ENCODE measurements around the gene CALU.

The CALU gene

DNA sequence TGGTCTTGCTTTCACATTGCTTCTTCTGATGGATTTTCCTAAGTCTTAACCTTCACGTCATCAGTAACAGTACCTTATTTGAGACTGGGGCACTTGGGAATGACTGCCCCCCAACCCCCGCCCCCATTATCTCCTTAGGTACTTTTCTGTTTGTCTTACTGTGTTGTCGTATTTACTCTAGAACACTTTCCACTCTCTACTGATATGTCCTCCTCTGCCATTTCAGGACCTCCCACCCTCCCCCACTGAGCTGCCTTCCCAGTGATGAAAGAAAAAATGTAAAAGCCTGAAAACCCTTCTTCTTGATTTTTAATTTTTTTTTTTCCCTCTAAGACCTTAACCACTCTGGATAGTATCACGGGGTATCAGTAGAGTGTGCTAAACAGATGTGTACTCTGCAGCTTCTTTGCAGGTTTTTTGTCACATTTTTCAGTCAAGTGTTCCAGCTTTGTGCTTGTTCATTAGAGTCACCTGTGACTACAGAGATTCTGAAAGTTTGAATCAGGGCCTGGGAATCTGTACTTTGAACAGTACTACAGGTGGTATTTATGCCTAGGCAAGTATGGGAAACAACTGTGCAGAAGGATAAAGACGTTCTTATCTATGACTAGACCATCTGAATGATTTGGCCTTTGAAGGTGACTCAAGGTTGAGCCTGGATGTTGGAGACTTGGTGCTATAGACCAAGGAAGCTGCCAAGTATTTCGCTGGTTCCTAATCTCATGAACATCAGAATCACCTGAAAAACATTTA, 8.3 kb downstream of the CALU start:
- no peak for DNase-seq (ENCODE audit: low read depth)

DNA sequence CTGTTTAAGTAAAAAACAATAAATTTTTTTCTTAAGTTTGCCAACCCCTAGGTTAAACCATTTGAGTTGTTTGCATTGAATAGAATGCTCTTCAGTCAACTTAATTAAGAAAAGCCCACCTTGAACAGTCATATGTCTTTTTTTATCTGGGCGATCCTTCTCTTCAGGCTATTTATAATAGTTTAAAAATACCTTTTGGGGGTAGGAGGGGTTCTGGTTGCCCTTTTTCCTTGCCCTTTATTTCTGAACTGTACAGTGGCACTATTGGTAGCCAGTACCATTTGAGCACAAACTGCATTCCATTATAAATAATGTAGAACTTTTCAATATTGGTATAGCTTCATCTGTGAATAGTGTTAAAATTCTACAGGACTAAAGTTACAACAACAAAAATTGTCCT, 13.1 kb downstream of the CALU start:
- DNase-seq (ENCODE audit: low read depth): no peak

DNA sequence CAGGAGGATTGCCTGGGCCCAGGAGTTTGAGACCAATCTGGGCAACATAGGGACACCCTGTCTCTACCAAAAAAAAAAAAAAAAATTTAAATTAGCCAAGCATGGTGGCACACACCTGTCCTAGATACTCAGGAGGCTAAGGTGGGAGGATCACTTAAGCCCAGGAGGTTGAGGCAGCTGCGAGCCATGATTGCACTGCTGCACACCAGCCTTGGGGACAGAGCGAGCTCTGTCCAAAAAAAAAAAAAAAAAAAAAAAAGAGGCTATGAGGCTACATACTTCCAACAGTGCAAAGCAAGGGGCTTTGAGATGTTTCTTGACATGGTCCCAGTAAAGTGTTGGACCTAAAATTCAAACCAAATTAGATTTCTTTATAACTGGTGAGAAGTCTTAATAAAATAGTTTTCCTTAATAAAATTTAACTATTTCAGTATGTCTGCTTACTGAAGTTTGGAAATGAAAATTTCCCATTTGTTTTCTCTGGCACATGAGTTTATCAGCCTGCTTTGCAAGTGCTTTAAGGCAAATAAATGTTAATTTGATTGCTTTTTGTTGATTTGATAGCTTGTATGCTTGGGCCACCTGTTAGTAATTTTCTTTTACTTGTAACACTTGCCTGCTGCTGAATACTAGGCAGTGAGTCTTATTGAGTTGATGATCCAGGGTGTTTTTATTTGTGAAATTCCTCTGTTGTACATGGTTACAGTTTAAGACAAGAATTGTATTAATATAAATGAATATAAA, 16.1 kb downstream of the CALU start:
- DNase-seq (ENCODE audit: low read depth): no peak

DNA sequence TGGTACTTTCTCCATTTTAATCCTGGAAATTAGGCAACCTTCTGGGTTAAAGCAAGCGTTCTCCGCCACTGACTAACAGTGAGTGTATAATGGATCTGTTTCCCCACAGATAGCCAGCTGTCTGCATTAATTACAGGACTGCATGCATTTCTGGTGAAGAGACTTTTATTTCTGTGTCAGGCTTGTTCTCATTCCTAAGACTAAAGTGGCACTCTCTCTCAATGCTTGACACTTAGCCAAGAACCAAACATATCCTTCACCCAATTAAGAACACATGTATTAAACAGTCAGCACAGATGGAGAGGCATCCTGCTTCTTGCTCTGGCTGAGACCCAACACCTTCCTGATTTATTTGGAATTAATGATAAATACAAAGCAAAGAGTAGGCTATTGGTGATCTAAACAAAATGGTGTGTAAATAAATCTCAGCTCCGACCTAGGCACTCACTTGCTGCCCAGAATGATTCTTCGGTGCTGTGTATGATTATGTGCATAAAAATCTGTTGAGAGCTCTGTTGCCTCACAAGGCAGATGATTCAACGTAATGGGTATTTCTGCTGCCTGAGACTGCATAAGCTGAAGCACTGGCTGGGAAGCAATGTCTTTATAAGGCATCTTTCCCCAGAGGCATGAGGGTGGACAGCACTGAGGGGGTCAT, 16.8 kb downstream of the CALU start:
- no peak for DNase-seq (ENCODE audit: low read depth)

DNA sequence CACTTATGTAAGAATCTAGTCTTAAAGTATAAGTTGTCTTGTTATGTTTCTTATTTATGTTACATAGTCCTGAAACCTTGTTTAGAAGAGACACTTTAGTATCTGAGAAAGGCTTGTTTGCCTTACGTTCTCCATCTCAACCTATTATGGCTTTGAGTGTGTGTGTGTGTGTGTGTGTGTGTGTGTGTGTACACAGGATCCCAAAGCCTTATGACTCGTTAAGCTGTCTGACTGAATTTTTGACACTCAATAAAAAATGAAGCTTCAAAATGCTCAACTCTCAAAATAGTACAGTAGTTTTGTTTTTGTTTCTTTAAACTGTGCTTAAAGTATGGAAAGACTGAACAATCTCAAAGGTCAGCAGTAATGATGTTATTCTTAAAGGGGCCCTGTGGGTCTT, 18.0 kb downstream of the CALU start:
- DNase-seq (ENCODE audit: low read depth): no peak

DNA sequence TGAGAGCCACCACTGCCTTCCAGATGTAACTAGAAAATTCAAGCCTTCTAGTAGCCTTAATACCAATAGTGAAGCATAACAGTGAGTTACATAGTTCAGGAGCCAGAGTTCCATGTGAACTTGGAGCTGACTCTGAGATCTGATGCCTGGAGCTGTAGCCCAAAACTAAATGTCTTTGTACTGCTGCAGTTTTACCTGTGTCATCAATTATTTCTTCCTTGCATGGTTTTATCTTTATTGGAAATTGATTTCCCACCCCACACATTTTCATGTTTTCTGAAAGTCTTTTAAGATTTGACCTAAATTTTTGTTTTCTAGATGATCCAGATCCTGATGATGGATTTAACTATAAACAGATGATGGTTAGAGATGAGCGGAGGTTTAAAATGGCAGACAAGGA, 19.4 kb downstream of the CALU start:
- no peak for DNase-seq (ENCODE audit: low read depth)

DNA sequence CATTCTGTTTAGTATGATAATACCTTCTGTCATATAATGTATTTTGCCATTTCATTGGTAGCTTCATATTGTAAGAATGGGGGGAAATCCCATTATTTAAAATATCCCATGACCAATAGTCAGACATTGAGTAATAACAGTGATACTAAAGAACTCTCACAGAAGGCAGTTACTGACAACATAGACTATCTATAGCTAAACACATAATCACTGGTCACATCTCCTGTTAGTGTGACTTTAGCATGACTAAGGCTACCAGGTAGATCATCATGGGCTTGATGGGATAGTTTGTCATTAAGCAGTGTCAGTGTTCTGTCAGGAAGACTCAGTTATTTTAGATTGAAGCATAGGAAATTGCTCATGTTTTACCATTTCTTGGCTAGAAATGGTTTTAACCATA, 20.1 kb downstream of the CALU start:
- no peak for DNase-seq (ENCODE audit: low read depth)

DNA sequence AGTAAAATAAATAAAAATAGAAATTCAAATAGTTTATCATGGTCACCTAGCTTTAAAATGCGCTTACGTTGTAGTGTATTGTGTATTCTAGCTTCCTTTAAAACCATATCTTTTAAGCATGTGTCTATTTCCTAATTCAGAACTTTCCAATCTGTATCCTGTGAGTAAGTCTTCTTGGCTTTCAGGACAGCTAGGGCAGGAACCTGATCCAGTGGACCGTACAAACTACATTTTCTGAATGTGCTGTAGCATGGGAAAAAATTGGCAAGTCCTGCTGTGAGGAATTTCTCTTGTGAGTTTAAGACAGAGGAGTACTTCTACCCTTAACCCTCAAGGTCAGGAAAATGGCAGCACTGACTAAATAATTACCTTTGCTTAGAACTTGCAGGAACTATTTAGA, 24.4 kb downstream of the CALU start:
- no peak for DNase-seq (ENCODE audit: low read depth)

DNA sequence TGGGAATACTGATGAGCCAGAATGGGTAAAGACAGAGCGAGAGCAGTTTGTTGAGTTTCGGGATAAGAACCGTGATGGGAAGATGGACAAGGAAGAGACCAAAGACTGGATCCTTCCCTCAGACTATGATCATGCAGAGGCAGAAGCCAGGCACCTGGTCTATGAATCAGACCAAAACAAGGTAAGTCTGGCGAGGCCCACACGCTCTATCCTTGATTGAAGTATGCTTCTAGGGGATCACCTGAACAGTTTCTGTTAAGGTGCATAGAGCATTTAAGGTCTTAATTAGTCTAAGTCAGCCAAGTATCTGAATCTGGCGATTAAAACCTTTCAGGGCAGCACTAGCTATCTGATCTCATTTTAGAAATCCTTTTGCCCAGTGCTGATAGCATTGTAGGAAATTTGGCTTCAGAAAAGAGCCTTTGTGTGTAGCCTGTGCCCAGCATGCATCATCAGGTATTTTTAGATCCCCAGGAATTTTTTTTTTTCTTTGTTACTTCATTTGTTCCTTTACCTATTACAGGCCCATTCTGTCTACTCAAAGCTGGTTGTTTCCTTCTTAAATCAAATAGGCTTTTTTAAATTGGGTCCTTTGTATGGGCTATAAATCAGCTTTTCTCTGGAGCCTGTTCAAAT, 28.4 kb downstream of the CALU start:
- DNase-seq (ENCODE audit: low read depth): no peak

DNA sequence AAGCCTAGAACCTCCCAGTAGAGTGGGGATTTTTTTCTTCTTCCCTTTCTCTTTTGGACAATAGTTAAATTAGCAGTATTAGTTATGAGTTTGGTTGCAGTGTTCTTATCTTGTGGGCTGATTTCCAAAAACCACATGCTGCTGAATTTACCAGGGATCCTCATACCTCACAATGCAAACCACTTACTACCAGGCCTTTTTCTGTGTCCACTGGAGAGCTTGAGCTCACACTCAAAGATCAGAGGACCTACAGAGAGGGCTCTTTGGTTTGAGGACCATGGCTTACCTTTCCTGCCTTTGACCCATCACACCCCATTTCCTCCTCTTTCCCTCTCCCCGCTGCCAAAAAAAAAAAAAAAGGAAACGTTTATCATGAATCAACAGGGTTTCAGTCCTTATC, 31.1 kb downstream of the CALU start:
- no peak for DNase-seq (ENCODE audit: low read depth)

DNA sequence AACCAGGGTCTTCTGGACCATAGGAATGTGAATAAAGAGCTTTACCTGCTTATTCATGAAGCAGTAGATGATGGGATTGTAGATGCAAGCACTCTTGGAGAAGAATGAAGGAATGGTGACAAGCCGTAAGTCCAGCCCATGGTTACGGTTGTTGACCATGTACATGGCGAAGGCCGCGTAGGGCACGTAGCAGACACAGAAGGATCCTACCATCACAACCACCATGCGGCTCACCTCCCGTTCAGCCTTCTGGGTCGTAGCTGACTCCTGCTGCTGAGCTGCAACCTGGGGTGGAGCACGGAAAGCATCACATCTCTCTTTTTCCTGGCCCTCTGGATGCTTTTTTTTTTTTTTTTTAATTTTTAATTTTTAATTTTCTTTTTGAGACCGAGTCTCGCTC, 34.4 kb downstream of the CALU start:
- DNase-seq (ENCODE audit: low read depth): no peak

DNA sequence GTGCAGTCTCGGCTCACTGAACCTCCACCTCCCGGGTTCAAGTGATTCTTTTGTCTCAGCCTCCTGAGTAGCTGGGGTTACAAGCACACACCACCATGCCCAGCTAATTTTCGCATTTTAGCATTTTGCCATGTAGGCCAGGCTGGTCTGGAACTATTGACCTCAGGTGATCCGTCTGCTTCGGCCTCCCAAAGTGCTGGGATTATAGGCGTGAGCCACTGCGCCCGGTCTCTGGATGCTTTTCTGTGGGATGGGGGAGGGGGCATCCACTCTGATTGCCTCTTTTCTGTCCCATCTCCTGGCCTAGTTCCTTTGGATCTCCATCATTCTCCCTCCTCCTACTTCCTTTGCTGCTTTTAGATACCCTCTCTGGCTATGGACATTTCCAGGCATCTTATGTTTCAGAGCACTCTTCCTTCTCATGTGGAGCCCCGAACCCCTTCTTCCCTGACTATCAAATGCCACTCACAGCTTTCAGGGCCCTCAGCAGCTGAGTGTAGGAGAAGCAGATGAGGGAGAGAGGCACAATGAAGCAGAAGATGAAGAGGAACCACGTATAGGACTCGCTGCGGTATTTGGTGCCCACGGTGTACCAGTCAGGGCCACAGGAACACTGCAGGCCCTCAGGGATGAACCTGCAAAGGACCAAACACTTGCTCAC, 35.0 kb downstream of the CALU start:
- DNase-seq (ENCODE audit: low read depth): no peak

DNA sequence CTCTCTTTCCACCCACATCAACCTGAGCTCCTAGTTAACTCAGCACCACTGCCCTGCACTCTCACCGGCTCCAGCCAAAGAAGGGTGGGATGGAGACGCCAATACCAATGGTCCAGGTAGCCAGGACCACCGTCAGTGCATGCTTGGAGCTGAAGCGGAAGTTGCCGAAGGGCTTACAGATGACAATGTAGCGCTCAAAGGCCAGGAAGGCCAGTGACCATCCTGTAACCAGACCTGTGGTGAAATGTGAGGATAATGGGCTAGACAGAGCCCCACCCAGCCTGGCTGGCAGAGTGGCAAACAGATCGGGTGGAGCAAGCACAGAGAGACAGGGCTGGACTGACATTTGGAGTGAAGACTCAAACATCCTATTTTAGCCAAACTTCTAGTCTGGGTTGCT, 35.8 kb downstream of the CALU start:
- no peak for DNase-seq (ENCODE audit: low read depth)

DNA sequence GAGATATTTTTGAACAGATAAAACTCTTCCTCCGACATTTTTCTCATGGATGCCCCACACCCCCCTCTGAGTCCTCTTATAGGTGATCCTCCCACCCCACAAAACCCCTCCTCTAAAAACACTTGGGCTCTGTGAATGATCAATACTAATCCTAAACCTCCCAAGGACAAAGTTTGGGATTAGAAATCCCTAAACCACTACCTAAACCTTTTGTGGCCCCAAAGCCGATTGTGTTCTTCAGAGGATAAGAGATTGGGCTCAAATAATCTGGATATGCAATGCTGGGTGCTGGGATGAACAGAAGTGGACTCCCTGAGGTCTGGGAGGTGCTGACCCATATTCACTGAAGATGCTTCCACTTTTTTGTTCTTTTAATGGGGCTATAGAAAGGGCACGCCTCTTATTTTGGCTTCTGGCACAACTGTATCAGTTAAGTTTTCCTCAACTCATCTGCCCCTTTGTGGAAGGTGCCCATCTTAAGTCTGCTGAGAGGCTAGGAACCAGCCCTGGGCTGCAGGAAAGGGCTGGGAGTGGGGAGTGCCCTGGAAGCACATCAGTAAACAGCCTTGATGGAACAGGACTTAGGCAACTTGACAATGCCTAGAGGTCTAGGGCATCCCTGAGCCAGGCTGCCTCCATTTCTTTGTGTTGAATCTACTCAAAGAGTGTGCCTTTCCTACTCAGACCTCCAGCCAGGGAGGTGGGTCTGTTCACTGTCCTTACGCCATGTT, 36.8 kb downstream of the CALU start, which contains the start of gene OPN1SW:
Gene OPN1SW (minus strand): TSS at position 51 of the 731 bp plus-strand sequence. CDS start 13 bp downstream, at position 38.
- DNase-seq (ENCODE audit: low read depth): no peak

DNA sequence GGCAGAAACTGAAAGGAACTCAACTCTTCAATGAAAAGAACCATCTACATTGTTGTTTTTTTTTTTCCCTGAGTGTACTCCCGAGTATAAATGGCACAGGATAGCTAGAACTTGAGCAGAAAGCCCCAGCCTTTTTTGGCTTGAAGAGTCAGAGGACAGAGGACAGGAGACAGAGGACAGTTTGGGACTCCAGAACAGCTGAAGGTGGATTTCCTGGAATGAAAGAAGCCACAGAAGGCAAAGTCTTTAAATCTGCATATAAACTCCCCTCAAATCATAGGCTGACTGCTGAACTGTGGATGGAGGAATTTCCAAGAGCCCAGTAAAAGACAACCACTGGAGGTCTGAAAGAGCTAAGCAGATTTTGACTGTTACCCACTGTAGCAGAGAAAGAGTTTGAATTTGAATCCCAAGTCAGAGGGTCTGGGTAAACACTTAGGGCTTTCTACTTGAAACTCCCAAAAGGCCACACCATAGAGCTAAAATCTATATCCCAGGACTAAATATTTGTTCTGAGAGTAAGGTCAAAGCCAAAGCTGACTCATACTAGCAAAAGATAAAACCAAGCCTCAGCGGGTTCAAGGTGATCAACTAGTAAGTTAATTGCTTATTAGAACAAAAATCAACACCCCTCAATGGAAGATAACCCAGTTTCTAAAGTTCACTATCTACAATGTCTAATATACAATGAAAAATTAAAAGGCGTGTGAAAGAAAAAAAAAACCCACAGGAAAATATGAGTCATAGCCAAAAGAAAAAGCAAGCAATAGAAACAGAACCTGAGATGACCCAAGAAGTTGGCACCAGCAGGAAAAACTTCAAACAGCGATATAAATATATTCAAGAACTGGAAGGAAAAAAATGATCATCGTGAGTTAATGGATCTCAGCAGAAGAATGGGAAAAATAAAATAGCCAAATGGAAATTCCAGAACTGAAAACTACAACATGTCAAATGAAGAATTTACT, 38.3 kb downstream of the CALU start:
- no peak for DNase-seq (ENCODE audit: low read depth)

DNA sequence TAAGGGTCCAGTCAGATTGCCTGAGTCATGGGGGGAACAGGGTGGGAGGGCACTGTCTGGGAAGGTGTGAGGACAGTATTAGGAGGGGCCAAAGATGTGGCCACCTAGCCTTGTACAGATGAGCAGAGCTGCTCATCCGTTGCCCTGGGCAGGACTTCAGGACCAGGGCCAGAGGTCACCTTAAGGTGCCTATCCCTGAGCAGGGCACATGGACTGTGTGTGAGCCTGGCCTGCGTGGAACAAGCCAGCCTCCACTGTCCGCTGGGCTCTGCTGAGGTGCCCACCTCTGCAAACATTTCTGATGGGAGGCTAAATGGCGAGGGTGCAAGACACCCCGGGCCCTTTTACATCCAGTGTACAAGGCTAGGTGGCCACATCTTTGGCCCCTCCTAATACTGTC, 39.8 kb downstream of the CALU start:
- DNase-seq (ENCODE audit: low read depth): no peak

DNA sequence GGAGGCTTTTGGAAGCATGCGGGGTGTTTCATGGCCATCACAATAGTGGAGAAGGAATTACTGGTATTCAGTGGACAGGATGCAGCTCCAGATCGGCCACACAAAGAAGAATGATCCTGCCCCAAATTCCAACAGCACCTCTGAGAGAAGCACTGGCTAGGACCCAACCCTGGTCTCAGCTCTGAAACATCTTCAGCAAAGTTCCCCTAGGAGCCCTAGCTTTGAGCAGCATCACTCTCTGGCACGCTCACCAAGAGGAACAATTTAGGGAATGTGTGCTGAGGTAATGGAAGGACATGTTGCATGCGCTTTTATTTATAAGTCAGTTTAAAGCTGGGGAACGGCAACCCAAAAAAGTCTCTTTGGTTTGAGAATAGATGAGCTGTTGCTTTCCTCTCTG, 42.0 kb downstream of the CALU start:
- DNase-seq (ENCODE audit: low read depth): no peak

DNA sequence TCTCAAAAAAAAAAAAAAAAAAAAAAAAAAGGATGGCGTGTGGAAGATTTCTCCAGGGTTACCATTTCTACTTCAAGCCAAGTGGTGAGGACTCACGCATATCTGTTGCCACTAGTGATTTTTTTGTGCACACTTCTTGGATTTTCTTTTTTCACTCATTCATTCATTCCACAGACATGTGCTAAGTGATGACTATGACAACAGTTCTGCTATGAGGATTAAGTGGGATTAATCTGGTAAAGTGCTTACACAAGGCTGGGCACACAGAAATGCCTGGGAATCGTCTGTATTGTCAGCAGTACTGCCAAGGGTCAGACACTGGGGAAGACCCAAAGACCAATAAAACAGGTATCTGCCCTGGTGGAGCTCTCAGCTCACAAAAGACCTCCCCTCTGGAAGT, 42.7 kb downstream of the CALU start:
- no peak for DNase-seq (ENCODE audit: low read depth)

DNA sequence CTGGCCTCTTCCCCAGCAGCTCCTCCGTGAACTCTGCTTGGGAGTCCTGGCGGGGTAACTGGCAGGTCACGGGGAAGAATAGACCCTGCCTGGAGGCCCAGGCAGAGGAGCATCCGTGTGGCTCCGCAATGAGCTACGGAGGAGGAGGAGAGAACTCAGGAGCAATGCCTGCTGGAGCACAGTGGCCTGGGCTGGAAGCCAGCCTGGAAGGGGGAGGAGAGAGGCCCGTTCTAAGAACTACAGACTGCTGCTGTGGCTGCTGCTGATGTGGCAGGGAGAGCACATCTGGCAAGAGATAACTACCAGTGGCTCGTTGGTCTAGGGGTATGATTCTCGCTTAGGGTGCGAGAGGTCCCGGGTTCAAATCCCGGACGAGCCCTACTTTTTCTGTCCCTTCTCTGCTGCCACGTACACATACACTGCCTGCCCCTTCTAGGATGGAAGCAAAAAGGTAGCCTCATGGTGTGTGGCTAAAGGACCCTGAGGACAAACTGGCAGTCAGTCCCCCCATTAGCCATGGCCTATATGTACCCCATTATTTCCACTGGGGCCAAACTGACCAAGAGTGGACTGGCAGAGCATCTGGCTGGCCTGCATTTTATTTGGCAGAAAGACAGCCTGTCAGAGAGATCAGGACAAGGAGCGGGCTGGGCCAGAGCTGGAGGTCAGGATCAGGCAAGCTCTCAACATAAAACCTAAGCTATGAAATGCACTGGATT, 44.1 kb downstream of the CALU start:
- no peak for DNase-seq (ENCODE audit: low read depth)

DNA sequence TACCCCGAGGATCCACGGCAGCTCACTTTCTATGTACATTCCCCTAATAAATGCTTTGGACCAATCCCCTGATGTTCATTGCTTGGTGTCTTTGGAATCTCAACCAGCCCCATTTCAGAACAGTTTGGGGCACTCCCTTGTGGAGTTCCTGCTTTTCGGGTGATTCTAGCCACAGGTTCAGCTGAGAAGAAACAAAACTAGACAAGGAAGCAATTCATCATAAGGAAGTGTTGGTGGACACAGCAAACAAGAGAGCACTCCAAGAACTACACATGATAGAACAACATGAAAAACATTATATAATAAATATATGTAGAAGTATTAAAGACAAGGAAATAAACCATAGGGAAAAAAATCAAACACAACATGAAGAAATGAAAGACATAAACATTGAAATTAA, 46.6 kb downstream of the CALU start:
- DNase-seq (ENCODE audit: low read depth): no peak

All from stimulated activated CD8-positive, alpha-beta memory T cell treated with anti-CD3 and anti-CD28 coated beads, Interleukin-15, amount 100 ng/mL, for 1 hour (primary cell).